ENCODE measurements around the gene RRP1B.

Gene RRP1B

GRCh38 chr21:43689556-43690337 is 30.4 kb downstream of the RRP1B start:
- no peaks in the 10 kb centered on the region for H3K27me3 ChIP-seq (replicated peaks; ENCODE audit: control insufficient read depth, insufficient read depth, low read length)
- H3K36me3 ChIP-seq (ENCODE audit: control insufficient read depth, insufficient read depth, low read length) = peaks cover 53% of the 10 kb centered on the region
- no peak overlapping the region for H3K4me3 ChIP-seq (replicated peaks; ENCODE audit: low read depth, low read length)
- TF ChIP-seq, protein P1, sequence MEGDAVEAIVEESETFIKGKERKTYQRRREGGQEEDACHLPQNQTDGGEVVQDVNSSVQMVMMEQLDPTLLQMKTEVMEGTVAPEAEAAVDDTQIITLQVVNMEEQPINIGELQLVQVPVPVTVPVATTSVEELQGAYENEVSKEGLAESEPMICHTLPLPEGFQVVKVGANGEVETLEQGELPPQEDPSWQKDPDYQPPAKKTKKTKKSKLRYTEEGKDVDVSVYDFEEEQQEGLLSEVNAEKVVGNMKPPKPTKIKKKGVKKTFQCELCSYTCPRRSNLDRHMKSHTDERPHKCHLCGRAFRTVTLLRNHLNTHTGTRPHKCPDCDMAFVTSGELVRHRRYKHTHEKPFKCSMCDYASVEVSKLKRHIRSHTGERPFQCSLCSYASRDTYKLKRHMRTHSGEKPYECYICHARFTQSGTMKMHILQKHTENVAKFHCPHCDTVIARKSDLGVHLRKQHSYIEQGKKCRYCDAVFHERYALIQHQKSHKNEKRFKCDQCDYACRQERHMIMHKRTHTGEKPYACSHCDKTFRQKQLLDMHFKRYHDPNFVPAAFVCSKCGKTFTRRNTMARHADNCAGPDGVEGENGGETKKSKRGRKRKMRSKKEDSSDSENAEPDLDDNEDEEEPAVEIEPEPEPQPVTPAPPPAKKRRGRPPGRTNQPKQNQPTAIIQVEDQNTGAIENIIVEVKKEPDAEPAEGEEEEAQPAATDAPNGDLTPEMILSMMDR (IDR thresholded peaks at IDR 0.05; ENCODE audit: insufficient read depth, low read length, poor library complexity, severe bottlenecking) = no peak
- no peak for DNase-seq (ENCODE audit: extremely low read depth, insufficient read length)

DNA sequence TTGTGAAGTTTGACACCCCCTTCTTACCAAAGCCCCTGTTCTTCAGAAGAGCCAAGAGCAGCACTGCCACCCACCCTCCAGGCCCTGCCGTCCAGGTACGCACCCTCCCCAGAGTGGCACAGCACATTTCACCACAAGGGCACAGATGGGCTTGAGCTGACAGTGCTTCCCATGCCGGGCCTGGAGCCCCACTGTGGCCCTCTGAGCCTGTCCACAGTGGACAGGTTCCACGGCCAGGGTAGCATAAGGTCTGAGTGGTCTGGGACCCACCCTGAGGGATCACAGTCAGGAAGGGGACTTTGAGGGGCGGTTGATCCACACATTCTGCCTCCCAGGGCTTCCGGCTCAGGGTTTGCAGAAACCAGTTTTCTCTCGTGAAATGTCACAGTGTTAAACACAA is 31.0 kb downstream of the RRP1B start:
- TF ChIP-seq, protein P1 (IDR thresholded peaks at IDR 0.05; ENCODE audit: insufficient read depth, low read length, poor library complexity, severe bottlenecking) = no peak
- H3K36me3 ChIP-seq (ENCODE audit: control insufficient read depth, insufficient read depth, low read length) = peaks cover 47% of the 10 kb centered on the region
- no peak for DNase-seq (ENCODE audit: extremely low read depth, insufficient read length)
- H3K27me3 ChIP-seq (replicated peaks; ENCODE audit: control insufficient read depth, insufficient read depth, low read length) = no peaks in the 10 kb centered on the region
- H3K4me3 ChIP-seq (replicated peaks; ENCODE audit: low read depth, low read length) = no peak overlapping the region

GRCh38 chr21:43691086-43691795 is 31.9 kb downstream of the RRP1B start:
- Histone ChIP-seq H3K36me3 (ENCODE audit: control insufficient read depth, insufficient read depth, low read length) (peaks cover 46% of the 10 kb centered on the region), H3K27me3 (replicated peaks; ENCODE audit: control insufficient read depth, insufficient read depth, low read length) (no peaks in the 10 kb centered on the region), H3K4me3 (replicated peaks; ENCODE audit: low read depth, low read length) (no peak overlapping the region)
- DNase-seq (ENCODE audit: extremely low read depth, insufficient read length) = no peak
- TF ChIP-seq, protein P1 (IDR thresholded peaks at IDR 0.05; ENCODE audit: insufficient read depth, low read length, poor library complexity, severe bottlenecking) = no peak

DNA sequence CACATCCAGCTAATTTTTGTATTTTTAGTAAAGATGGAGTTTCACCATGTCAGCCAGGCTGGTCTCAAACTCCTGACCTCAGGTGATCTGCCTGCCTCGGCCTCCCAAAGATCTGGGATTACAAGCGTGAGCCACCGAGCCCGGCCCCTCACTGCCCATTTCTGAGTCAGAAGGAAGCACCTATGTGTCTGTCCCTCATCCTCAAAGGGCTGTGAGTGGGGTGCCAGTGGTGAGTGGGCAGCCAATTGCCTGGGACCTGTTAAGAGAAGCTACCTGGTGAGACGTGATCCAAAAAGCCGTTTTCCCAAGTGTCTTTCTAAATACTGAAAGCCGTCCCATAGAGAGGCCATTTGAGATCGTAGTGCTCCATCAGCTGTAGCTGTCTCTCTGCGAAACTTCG is 32.4 kb downstream of the RRP1B start:
- Histone ChIP-seq H3K4me3 (replicated peaks; ENCODE audit: low read depth, low read length) (no peak overlapping the region), H3K27me3 (replicated peaks; ENCODE audit: control insufficient read depth, insufficient read depth, low read length) (no peaks in the 10 kb centered on the region), H3K36me3 (ENCODE audit: control insufficient read depth, insufficient read depth, low read length) (peaks cover 44% of the 10 kb centered on the region)
- TF ChIP-seq, protein P1 (IDR thresholded peaks at IDR 0.05; ENCODE audit: insufficient read depth, low read length, poor library complexity, severe bottlenecking) = no peak
- no peak for DNase-seq (ENCODE audit: extremely low read depth, insufficient read length)

DNA sequence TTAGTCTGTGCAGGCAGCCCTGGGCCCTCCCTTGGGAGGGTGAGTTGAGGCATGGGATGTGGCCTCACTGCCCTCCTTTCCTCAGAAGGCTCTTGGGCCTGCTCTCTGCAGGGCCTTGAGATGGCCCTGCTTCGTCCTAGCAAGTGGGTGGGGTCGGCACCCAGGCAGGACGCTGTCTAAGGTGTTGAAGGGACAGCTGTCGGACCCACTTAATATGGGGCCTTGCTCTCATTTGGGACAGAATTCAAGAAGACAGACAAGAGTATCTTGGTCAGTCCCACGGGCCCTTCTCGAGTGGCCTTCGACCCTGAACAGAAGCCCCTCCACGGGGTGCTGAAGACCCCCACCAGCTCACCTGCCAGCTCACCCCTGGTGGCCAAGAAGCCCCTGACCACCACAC is 33.6 kb downstream of the RRP1B start:
- TF ChIP-seq, protein P1 (IDR thresholded peaks at IDR 0.05; ENCODE audit: insufficient read depth, low read length, poor library complexity, severe bottlenecking) = no peak
- no peak for DNase-seq (ENCODE audit: extremely low read depth, insufficient read length)
- Histone ChIP-seq H3K27me3 (replicated peaks; ENCODE audit: control insufficient read depth, insufficient read depth, low read length) (no peaks in the 10 kb centered on the region), H3K36me3 (ENCODE audit: control insufficient read depth, insufficient read depth, low read length) (peaks cover 38% of the 10 kb centered on the region), H3K4me3 (replicated peaks; ENCODE audit: low read depth, low read length) (no peak overlapping the region)

Measured in GM06990 (cell line).